Measurements from ENCODE around the gene LMOD1. TPM values are rescaled to one million over a fixed set of nuclear protein-coding genes. Genes with fewer than 3 reads are reported as not detected.

LMOD1 gene
- total RNA-seq, 6 experiments from 2014 or later = 19.0 to 37.4 (median 36.5) TPM

DNA sequence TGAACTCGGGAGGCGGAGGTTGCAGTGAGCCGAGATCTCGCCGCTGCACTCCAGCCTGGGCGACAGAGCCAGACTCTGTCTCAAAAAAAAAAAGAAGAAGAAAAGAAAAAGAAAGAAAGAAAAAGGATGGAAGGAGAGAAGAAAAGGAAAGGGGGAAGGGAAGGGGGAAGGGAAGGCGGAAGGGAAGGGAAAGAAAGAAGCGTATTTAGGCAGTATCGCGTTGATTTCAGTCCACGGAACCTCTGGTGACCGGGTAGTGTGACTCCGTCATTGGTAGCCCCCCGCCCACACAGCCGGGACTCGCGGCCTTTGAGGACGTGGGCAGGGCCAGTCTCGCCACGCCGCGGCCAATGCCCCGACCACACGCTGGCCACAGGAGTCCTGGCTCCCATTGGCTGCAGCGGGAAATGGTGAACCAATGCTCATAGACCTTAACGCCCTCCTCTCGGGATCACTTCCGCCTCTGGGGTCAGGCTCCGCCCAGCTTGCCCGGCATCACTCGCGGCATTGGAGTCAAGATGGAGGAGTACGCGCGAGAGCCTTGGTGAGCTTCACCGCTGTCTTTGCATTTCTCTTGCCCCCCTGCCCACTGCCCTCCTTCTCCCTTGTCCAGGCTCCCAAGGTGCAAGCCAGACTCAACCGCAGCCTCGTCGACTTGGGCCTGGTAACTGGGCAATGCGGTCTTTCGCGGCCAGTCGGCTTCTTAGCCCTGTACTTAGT is 8.8 kb upstream of the LMOD1 start, which contains the start of gene TIMM17A:
Gene TIMM17A (plus strand): TSS at position 495 of the 720 bp plus-strand sequence. CDS start 24 bp downstream, at position 519.
- Mint-ChIP-seq H3K36me3 (ENCODE audit: low read depth) (peaks cover 33% of the 10 kb centered on the region), H3K27ac (peak within 1 kb of the TSS; percentile 95), H3K4me1 (ENCODE audit: low read depth) (peaks cover 25% of the 10 kb centered on the region), H3K9me3 (no peaks in the 10 kb centered on the region), H3K4me3 (peak within 1 kb of the TSS; percentile 97), H3K27me3 (ENCODE audit: insufficient read depth) (peaks cover 4% of the 10 kb centered on the region)
- TF ChIP-seq, protein P1, sequence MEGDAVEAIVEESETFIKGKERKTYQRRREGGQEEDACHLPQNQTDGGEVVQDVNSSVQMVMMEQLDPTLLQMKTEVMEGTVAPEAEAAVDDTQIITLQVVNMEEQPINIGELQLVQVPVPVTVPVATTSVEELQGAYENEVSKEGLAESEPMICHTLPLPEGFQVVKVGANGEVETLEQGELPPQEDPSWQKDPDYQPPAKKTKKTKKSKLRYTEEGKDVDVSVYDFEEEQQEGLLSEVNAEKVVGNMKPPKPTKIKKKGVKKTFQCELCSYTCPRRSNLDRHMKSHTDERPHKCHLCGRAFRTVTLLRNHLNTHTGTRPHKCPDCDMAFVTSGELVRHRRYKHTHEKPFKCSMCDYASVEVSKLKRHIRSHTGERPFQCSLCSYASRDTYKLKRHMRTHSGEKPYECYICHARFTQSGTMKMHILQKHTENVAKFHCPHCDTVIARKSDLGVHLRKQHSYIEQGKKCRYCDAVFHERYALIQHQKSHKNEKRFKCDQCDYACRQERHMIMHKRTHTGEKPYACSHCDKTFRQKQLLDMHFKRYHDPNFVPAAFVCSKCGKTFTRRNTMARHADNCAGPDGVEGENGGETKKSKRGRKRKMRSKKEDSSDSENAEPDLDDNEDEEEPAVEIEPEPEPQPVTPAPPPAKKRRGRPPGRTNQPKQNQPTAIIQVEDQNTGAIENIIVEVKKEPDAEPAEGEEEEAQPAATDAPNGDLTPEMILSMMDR (IDR thresholded peaks at IDR 0.05) = no peak; the same call in 1 of the 2 replicates
- DNase-seq = peak; percentile 99

DNA sequence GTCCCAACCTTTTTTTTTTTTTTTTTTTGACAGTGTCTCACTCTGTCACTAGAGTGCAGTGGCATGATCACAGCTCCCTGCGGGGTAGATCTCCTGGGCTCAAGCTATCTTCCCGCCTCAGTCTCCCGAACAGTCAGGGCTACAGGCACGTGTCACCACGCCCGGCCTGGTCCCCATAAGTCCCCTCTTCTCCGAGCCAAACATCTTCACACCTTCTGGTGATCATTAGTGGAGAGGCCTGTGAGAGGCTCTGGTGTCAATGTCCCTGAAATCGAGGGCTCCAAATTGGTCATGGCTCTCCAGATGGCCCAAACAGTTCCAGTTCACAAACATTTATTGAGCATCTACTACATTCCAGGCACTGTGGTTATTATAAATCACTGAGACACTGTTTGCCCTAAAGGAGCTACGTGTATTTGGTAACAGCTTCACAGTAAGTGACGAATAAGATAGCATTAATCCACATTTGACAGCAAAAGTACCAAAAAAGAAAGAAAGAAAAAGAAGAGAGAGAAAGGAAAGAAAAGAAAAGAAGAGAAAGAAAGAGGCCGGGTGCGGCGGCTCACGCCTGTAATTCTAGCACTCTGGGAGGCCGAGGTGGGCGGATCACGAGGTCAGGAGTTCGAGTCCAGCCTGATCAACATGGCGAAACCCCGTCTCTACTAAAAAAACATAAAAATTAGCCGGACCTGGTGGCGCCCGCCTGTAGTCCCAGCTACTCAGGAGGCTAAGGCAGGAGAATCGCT is 8.1 kb upstream of the LMOD1 start:
- peaks cover 32% of the 10 kb centered on the region for H3K4me1 Mint-ChIP-seq (ENCODE audit: low read depth)
- H3K9me3 Mint-ChIP-seq = no peaks in the 10 kb centered on the region
- H3K36me3 Mint-ChIP-seq (ENCODE audit: low read depth) = peaks cover 33% of the 10 kb centered on the region
- peak overlapping the region; percentile 95 for H3K27ac Mint-ChIP-seq
- H3K27me3 Mint-ChIP-seq (ENCODE audit: insufficient read depth) = peaks cover 4% of the 10 kb centered on the region
- TF ChIP-seq, protein P1 (IDR thresholded peaks at IDR 0.05) = no peak
- DNase-seq = no peak
- peak overlapping the region; percentile 97 for H3K4me3 Mint-ChIP-seq

DNA sequence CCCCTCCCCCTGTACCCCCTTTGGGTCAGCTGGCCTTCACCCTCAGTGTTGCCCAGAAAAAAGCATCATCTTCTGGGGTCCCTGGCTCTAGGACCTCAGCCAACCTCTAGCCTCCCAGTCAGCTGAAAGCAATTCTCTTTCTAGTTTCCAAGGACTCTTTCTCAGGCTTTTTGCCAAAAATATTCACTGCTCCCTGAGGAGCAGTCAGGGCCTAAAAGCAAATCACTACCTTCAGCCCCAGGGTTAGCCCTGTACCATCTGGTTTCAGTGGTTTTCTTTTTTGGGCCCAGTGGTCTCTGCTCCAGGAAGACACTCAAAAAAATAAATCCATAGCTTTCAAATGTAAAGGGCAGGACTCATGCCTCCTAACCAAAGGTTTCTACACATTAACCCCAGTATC is 3.1 kb upstream of the LMOD1 start:
- H3K36me3 Mint-ChIP-seq (ENCODE audit: low read depth) = peaks cover 4% of the 10 kb centered on the region
- H3K9me3 Mint-ChIP-seq = no peaks in the 10 kb centered on the region
- TF ChIP-seq, protein P1 (IDR thresholded peaks at IDR 0.05) = no peak
- H3K4me1 Mint-ChIP-seq (ENCODE audit: low read depth) = peaks cover 42% of the 10 kb centered on the region
- H3K4me3 Mint-ChIP-seq = no peak overlapping the region
- peaks cover 2% of the 10 kb centered on the region for H3K27me3 Mint-ChIP-seq (ENCODE audit: insufficient read depth)
- DNase-seq = no peak
- peak overlapping the region; percentile 19; the same call in 1 of the 2 replicates for H3K27ac Mint-ChIP-seq

DNA sequence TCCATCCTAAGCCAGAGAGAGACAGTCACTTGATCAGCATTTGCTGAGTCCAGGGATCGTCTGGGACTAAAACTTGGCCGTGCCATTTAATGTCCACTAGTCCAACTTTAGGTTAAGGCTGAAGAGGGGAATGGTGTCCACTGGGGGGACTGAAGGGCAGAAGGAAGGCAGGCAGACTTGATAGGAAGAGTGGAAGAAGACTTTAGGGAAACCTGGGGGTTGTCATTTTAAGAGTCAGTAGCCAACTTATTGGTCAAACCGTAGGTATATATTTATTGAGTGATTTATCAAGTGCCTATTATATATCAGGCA is 1.3 kb upstream of the LMOD1 start:
- Mint-ChIP-seq H3K9me3 (no peaks in the 10 kb centered on the region), H3K4me1 (ENCODE audit: low read depth) (peaks cover 53% of the 10 kb centered on the region), H3K4me3 (peak overlapping the region; percentile 94), H3K36me3 (ENCODE audit: low read depth) (no peaks in the 10 kb centered on the region), H3K27ac (peak overlapping the region; percentile 86), H3K27me3 (ENCODE audit: insufficient read depth) (peaks cover 1% of the 10 kb centered on the region; the same call in 1 of the 2 replicates)
- TF ChIP-seq, protein P1 (IDR thresholded peaks at IDR 0.05) = peak; percentile 53
- DNase-seq = no peak

DNA sequence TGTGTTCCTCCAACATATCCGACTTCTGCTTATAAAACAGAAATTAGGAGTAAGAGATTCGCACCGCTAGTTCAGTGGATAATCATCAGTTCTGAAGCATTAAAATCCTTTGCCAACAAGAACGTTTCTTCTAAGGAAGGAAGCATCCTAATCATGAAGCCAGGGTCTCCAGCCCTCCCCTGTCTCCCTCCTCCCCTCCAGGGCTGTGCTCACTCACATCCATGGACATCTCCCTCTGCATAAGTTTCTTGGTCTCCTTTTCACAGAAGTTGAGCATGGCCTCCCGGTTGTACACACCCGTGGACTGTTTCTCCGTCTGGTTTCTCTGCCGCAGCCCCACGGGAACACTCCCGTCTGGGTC is 505 bp downstream of the LMOD1 start:
- H3K9me3 Mint-ChIP-seq = no peaks in the 10 kb centered on the region
- peaks cover 57% of the 10 kb centered on the region for H3K4me1 Mint-ChIP-seq (ENCODE audit: low read depth)
- 0 out of 2 replicates have a peak, but pooled peaks cover 4% of the 10 kb centered on the region for H3K36me3 Mint-ChIP-seq (ENCODE audit: low read depth)
- H3K27ac Mint-ChIP-seq = peak overlapping the region; percentile 86
- DNase-seq = no peak
- H3K4me3 Mint-ChIP-seq = peak overlapping the region; percentile 94
- TF ChIP-seq, protein P1 (IDR thresholded peaks at IDR 0.05) = no peak
- peaks cover 1% of the 10 kb centered on the region for H3K27me3 Mint-ChIP-seq (ENCODE audit: insufficient read depth)
